Measurements from ENCODE around the gene TEX55.
"Not testable (repeated sequence)": the region's sequence is repeated elsewhere in the genome, so short reads cannot be mapped to it uniquely, and the experiment has no call there.

Gene TEX55

GRCh38 chr3:119161240-119161639 is 15.3 kb downstream of the TEX55 start:
- DNase-seq, result no peak

DNA sequence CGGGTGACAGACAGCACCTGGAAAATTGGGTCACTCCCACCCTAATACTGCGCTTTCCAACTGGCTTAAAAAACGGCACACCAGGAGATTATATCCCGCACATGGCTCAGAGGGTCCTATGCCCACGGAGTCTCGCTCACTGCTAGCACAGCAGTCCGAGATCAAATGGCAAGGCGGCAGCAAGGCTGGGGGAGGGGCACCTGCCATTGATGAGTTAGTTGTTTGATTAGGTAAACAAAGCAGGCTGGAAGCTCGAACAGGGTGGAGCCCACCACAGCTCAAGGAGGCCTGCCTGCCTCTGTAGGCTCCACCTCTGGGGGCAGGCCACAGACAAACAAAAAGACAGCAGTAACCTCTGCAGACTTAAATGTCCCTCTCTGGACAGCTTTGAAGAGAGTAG is 18.8 kb downstream of the TEX55 start:
- not testable (repeated sequence) for DNase-seq

GRCh38 chr3:119170821-119171220 is 24.9 kb downstream of the TEX55 start:
- DNase-seq, result no peak

- no peak for DNase-seq
Measured at GRCh38 chr3:119173325-119173724, 27.4 kb downstream of the TEX55 start, which contains the start of gene UPK1B. Gene UPK1B, plus strand, starts transcription at chr3:119173598. Its CDS starts 13,144 bp downstream, at chr3:119186742.

- DNase-seq, result no peak
Measured at GRCh38 chr3:119175872-119176756, 30.1 kb downstream of the TEX55 start.

GRCh38 chr3:119176778-119177177 is 30.8 kb downstream of the TEX55 start:
- no peak for DNase-seq

- no peak for DNase-seq
Measured at GRCh38 chr3:119177321-119177720, 31.4 kb downstream of the TEX55 start.

- DNase-seq, result no peak
Measured at GRCh38 chr3:119181765-119182164, 35.8 kb downstream of the TEX55 start.

GRCh38 chr3:119184111-119184510 is 38.1 kb downstream of the TEX55 start:
- no peak for DNase-seq

DNA sequence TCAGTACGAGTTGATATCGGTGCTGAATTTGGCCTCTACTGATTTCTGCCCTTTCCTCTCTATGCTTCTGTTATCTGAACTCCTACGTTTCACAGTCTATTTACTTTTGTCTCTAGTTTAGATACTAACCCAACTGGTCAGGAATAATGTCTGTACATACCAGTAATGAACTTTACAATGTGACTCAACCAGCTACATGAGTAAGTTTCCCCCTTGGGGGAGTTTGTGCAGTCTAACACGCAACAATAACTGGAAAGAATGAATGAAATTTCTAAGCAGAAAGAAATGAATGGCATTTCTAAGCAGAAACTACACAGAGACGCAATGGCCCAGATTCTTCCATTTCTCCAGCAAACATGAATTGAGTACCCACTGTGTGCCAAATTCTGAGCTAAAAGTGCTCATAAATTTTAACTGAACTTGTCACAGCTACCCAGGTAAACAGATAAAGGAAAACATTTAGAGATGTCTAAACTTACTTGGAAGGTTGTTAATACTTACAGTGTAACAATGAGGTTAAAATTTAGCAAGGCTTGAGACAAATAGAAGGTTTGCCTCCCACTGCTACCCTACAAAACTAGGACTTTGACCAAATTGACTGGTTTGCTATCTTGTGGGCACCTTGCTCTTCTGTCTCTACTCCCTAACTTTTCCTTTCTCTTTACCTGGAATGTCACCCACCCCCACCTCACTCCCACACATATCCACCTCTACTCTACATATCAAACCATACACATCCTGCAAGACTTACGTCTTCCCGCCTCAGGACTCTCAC is 39.0 kb downstream of the TEX55 start:
- no peak for DNase-seq

- no peak for DNase-seq
Measured at GRCh38 chr3:119187266-119187665, 41.3 kb downstream of the TEX55 start.

DNA sequence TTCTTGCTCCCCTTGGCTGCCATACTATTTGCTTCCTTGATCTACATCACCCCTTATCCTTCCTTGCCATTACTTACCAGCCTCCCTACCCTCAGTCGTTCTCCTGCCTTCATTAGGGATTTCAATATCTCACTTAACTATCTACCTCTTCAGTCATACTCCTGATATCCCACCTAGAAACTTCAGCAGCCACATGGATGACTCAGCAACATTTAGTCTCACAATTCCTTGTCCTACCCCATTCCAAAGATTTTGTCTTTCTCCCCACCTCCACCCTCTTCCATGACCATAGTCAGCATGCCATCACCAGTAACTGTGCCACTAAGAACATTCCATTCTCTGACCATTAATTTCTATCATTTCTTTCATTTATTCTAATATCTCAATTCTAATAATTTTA is 45.8 kb downstream of the TEX55 start:
- DNase-seq, result no peak

DNA sequence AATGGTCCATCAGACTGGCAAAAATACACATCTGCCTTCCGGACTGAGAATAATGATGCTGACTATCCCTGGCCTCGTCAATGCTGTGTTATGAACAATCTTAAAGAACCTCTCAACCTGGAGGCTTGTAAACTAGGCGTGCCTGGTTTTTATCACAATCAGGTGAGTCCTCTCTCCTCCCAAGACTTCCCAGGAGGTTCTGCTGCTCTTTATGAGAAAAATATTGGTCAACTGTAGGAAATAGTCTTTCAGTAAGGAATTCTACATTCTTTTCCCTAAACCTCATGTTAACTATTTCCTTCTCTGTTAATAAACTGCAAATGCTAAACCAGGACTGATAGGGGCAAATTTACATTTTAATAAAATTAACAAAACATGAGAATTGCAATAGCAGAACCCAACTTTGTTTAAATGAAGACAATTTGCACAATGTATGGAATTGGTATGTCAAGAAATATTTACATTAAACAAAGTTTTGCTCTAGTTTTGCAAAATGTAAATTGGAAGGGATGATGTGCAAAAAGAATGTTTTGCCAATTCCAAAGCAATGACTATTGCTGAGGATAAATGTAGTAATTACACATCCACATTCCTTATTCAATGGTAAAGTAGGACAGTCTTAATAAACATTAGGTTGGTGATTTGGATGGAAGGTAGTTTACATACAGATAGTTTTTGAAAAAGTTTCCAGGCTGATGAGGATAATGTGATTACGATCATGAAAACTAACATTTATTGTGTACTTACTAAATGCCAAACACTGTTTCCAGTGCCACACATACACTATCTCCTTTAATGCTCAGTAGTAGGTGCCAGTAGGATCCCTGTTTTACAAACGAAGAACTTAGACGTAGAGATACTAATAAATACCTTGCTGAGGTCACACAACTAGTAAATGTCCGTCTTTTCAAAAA is 48.5 kb downstream of the TEX55 start:
- no peak for DNase-seq

GRCh38 chr3:119195151-119195476 is 49.1 kb downstream of the TEX55 start:
- no peak for DNase-seq

DNA sequence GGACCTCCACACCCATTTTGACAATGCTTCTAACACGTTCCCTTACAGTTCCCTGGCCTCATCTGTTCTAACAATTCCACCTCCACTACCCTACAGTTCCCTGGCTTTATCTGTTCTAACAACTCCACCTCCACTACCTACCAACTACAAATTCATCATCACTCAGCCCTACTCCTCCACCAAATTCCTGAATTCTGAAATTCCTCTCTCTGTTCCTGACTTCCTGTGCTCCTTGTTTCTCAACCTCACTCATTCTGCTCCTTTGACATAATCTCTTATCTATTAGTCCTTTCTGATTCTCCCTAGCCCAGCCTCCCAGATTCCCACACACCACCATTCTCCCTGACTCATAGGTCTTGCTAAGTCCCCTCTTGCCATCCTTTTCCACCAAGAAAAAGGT is 49.9 kb downstream of the TEX55 start:
- DNase-seq, result no peak
